ENCODE measurements around the gene PANK2.
A peak's percentile ranks its signal among the peaks of the same experiment; 100 is the strongest.
"Not testable (repeated sequence)": the region's sequence is repeated elsewhere in the genome, so short reads cannot be mapped to it uniquely, and the experiment has no call there.

Gene PANK2

GRCh38 chr20:3888622-3889488, at the start of gene PANK2:
Gene PANK2 (plus strand): TSS chr20:3889387.
- peak; percentile 92 for DNase-seq (ENCODE audit: low read depth)

- not testable (repeated sequence) for DNase-seq (ENCODE audit: low read depth)
These were observed 49.0 kb upstream of the PANK2 start for GRCh38 chr20:3840201-3840600.

- no peak for DNase-seq (ENCODE audit: low read depth)
These were observed 46.7 kb upstream of the PANK2 start for GRCh38 chr20:3842348-3842930.

DNA sequence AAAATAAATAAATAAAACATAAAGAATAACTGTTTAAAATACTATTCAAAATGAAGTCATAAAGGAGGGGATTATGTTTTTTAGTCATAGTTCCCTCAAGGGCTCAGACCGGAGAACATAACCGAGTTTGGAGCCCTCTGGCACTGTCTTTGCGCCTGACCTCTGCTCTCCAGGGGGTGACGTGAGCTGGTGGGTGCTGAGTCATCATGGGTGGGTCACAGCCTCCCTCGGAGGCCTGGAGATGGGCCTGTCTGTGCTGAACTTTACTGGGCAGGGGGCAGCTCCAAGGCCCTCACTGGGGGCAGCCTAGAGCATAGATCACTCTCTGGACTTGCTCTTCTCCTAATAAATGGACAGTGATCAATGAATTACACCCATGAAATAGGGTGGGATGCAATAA, 45.7 kb upstream of the PANK2 start:
- DNase-seq (ENCODE audit: low read depth), result no peak

DNA sequence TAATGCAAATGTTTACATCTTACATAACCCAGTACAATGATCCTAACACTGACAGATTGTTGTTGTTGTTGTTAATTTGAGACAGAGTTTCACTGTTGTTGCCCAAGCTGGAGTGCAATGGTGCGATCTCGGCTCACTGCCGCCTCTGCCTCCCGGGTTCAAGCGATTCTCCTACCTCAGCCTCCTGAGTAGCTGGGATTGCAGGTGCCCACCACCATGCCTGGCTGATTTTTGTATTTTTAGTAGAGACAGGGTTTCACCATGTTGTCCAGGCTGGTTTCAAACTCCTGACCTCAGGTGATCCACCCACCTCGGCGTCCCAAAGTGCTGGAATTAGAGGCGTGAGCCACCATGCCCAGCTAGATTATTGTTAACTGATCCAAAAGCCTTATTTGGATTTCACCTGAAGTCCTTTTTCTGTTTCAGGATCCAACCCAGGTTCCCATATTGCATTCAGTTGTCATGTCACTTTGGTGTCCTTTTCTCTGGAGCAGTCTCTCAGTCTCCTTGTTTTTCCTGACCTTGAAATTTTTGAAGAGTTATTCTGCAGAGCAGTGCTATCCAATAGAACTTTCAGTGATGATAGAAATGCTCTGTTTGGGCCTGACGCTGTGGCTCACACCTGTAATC, 45.1 kb upstream of the PANK2 start:
- not testable (repeated sequence) for DNase-seq (ENCODE audit: low read depth)

GRCh38 chr20:3846378-3846739, 42.8 kb upstream of the PANK2 start:
- no peak for DNase-seq (ENCODE audit: low read depth)

DNA sequence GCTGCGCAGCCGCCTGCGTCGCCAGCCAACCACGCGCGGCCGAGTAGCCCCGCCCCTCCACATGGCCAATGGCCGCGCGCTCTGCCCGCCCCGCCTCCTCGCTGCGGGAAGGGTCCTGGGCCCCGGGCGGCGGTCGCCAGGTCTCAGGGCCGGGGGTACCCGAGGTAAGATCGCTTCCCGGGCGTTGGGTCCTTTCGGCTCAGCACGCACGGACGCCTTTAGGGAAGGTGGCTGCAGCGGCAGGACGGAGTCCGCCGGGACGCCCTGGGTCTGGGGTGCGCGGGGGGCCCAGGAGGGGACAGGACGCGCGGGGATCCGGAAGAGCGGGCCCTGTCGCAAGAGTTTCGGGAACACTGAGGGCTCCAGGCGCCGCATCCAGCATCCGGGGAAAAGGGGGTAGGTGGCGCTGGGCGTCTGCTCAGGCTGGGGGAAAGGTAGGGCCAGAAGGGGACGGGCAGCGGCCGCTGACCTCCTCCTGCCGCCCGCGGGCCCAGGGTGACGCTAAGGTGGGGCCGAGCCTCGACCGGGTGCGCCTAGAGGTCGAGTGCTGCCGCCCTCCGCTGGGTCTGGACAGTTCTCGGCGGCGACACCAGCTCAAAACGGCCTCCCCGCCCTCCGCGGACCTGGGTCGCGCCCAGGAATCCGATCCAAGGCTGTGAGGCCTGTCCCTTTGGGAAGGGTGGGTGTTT, 42.3 kb upstream of the PANK2 start, which contains the start of gene MAVS:
MAVS (plus strand) TSS at position 95 of the 689 bp plus-strand sequence. CDS start 7,791 bp downstream, outside the sequence.
- DNase-seq (ENCODE audit: low read depth), result peak; percentile 72

GRCh38 chr20:3847429-3847940, 41.7 kb upstream of the PANK2 start:
- DNase-seq (ENCODE audit: low read depth), result no peak

DNA sequence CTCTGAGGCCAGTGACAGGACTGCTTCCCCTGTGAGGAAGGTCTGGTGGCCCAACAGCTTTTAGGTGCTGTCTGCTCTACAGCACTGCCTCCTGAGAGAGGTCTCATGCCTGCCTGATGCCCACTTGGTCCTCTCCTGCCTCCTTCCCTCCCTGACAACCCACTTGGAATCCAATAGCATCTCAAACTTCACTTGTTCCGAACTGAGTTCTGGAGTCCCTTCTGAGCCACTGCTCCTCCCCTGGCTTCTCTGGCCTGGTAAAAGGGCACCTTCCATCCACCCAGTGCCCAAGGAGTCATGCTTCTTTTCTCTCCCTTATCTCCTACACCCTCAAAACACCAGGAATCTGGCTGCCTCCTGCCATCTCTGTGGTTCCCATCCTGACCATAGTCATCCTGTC, 40.6 kb upstream of the PANK2 start:
- DNase-seq (ENCODE audit: low read depth), result no peak

GRCh38 chr20:3854462-3854871, 34.7 kb upstream of the PANK2 start:
- no peak for DNase-seq (ENCODE audit: low read depth)

- DNase-seq (ENCODE audit: low read depth), result no peak
These were observed 31.8 kb upstream of the PANK2 start for GRCh38 chr20:3857405-3857804.

DNA sequence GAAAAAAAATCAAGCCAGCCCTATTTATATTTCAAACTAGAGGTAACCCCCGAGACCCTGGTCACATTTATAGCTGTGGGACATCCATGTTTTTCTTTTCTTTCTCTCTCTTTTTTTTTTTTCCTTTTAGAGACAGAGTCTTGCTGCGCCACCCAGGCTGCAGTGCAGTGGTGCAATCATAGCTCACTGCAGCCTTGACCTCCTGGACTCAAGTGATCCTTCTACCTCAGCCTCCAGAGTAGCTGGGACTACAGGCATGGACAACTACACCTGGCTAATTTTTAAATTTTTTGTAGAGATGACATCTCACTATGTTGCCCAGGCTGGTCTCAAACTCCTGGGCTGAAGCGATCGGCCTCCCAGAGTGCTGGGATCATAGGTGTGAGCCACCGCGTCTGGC, 30.5 kb upstream of the PANK2 start:
- DNase-seq (ENCODE audit: low read depth), result no peak

DNA sequence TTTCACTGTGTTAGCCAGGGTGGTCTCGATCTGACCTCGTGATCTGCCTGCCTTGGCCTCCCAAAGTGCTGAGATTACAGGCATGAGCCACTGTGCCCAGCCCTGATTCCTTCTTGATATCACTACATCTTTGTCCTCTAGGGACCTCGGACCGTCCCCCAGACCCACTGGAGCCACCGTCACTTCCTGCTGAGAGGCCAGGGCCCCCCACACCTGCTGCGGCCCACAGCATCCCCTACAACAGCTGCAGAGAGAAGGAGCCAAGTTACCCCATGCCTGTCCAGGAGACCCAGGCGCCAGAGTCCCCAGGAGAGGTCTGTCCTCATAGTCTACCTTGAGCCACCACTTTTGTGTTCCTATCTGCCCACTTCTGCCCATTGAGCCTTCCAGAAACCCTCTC, 28.0 kb upstream of the PANK2 start:
- DNase-seq (ENCODE audit: low read depth), result no peak

DNA sequence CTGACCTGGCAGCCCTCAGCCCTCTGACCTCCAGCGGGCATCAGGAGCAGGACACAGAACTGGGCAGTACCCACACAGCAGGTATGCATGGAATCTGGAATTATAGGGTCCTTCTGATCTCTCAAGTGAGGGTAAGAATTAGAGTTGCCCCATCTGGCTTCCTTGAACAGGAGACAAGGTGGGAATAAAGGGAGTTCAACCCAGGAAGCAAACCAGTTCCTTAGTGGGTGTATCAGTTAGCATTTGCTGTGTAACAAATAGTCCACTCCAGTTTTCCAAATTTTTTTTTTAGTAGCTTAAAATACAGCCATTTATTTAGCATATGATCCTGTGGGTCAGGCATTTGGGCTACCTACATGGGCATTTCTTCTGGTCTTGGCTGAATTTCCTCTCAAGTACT, 26.9 kb upstream of the PANK2 start:
- no peak for DNase-seq (ENCODE audit: low read depth)

DNA sequence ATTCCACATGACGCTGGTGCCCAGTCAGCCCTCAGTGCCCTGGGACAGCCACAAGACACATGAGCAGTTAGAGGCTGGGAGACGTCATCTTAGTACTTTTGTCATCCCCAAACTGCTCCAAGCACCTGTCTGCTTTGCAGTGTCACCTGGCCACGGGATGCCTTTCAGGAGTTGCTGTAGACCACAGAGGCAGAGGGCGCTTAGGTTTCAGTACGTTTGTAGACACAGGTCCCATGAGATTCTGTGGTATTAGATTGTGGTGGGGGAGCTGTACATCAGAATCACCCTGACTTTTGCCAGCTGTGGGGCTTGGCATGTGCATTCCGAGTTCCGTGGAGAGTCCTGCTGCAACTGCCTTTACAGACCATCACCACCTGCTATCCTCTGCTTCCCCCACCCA, 25.9 kb upstream of the PANK2 start:
- no peak for DNase-seq (ENCODE audit: low read depth)

- DNase-seq (ENCODE audit: low read depth), result no peak
These were observed 24.7 kb upstream of the PANK2 start for GRCh38 chr20:3864518-3864917.

DNA sequence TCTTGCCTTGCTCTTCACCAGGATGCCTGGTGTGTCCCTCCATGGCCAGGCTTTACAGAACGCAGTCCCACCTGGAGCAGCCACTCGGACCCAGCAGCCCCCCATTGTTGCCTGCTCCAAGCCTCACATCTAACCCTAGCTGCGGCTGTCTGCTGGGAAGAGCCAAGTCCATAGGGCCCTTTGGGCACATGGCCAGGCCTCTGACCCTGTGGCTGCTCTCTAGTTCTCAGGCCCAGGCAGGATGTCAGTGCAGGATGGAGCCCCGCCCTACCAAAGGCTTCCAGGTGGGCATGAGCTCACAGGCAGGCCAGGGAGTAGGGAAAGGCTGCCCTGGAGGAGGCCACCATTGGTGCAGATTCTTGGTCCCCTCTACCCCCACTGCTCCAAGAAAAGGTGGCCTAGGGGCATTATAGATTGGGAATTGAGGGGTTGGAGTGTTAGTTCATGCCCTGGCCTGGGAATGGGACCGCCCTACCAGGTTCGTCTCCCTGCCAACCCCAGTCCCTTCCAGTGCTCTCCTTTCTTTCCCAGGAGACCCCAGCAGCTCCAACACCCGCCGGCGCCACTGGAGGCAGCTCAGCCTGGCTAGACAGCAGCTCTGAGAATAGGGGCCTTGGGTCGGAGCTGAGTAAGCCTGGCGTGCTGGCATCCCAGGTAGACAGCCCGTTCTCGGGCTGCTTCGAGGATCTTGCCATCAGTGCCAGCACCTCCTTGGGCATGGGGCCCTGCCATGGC, 23.9 kb upstream of the PANK2 start:
- no peak for DNase-seq (ENCODE audit: low read depth)

GRCh38 chr20:3865887-3866407, 23.2 kb upstream of the PANK2 start:
- DNase-seq (ENCODE audit: low read depth), result no peak

GRCh38 chr20:3866464-3866863, 22.7 kb upstream of the PANK2 start:
- DNase-seq (ENCODE audit: low read depth), result no peak

DNA sequence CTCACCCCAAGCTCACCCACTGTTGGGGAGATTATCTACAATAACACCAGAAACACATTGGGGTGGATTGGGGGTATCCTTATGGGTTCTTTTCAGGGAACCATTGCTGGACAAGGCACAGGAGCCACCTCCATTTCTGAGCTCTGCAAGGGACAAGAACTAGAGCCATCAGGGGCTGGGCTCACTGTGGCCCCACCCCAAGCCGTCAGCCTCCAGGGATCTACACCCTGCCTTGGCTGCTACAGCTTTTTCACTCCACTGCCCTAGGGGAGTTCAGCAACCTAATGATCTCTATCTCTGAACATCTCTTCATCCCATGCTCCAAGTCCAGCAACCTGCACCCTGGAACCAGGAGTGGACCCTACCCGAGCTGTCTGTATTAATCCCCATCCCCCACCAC, 21.4 kb upstream of the PANK2 start:
- DNase-seq (ENCODE audit: low read depth), result no peak

All from stimulated activated CD4-positive, alpha-beta T cell treated with anti-CD3 and anti-CD28 coated beads, Interleukin-2, amount 100 ng/mL, for 4 hours (primary cell).